Vagina (tissue), 2 donors: ENCODE results near the gene ROGDI. TPM values are rescaled to one million over a fixed set of nuclear protein-coding genes. Genes with fewer than 3 reads are reported as not detected.
"Not testable (repeated sequence)": the region's sequence is repeated elsewhere in the genome, so short reads cannot be mapped to it uniquely, and the experiment has no call there.

Experiments
- DNase-seq, 2 donors: peaks; one replicate each; pipeline ENCODE4 v3.0.0-alpha.2; 2017; ENCODE audit errors: extremely low spot score in 2 of 2
- H3K27ac ChIP-seq: fragments of 200-600 bp; sonication (generic); one replicate; pipeline ENCODE4 v1.5.1; 2019
- H3K27me3 ChIP-seq: fragments of 200-600 bp; sonication (generic); one replicate; pipeline ENCODE4 v1.5.1; 2019
- H3K36me3 ChIP-seq, 2 donors: fragments of 200-600 bp; sonication (generic); one replicate each; pipeline ENCODE4 v1.5.1; 2017 to 2019
- H3K4me1 ChIP-seq: fragments of 200-600 bp; sonication (generic); one replicate; pipeline ENCODE4 v1.5.1; 2019
- H3K4me3 ChIP-seq, 2 donors: fragments of 200-600 bp; sonication (generic); 1 replicate in 1 of 2; 2 replicates in 1 of 2; pipeline ENCODE4 v1.5.1; 2016 to 2019
- H3K9me3 ChIP-seq: fragments of 200-600 bp; sonication (generic); one replicate; pipeline ENCODE4 v1.5.1; 2019
- CTCF ChIP-seq, 3 experiments: fragments of 450-650 bp in 2 of 3; fragments of 200-600 bp in 1 of 3; sonication (generic) in 1 of 3; IDR thresholded peaks; one replicate each; pipeline ENCODE4 v1.5.1; 2017 to 2019; ENCODE audit warnings: antibody characterized with exemption in 3 of 3, mild to moderate bottlenecking in 2 of 3, moderate library complexity in 2 of 3
- POLR2A ChIP-seq, 2 donors: fragments of 450-650 bp; IDR thresholded peaks; one replicate each; pipeline ENCODE4 v1.6.1; 2017; ENCODE audit warnings: antibody characterized with exemption in 2 of 2, mild to moderate bottlenecking in 2 of 2, moderate library complexity in 2 of 2
- POLR2AphosphoS5 ChIP-seq, 2 donors: sonication (generic); formaldehyde crosslinking; IDR thresholded peaks; one replicate each; pipeline ENCODE4 v1.9.0; 2017; ENCODE audit warnings: antibody characterized with exemption in 2 of 2, mild to moderate bottlenecking in 2 of 2, low read depth in 1 of 2; ENCODE audit not compliant: insufficient read depth in 1 of 2
- intact Hi-C: fragments of 100-400 bp; cut with DNase I; formaldehyde crosslinking; loops from one replicate; pipeline ENCODE4 v1.15.1; 2023
- total RNA-seq: library from RNA; depleted of rRNA; stranded (reverse); fragments of >200 nt; gene quantifications from one replicate; pipeline ENCODE4 v1.2.3, GENCODE V29; 2016

Gene ROGDI
- total RNA-seq, 1 donor from 2014 or later: 14.0 TPM

DNA sequence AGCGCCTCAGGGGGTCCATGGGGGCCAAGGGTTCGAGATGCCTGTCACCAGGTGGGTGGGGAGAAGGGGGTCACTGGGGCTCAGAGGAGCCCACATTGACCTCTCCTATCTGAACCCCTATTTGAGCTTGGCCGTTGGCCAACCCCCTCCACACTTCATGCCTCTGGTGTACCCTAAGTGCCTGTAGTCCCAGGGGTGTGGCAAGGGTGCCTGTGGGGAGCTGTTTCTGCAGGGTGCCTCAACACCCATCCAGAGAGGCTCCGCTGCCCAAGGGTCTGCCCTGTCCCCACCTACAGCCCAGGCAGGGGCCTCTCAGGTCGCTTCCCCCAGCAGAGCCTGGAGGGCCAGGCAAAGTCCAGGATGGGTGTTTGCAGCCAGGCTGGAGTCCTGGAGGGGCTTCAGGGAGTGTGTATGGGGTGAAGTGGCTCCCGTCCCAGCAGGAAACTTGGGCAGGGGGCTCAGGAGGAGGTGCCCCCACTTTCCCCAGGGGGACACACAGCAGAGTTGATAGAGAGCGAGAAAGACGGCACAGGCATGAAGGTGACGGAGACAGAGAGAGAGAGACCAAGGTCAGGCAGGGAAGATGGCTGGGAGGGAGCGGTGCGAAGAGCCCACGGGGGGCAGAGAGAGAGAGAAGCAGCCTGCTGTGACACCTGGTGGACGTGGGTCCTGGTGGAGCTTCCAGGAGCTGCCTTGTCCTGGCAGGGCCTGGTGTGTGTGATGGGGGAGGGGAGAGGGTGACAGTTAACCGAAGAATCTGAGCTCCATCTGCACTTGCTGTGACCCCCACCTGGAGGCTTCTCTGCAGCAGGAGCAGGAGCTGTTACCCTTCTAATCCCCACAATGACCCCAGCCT is 14.6 kb downstream of the ROGDI start, which contains the start of gene SEPTIN12:
SEPTIN12 (minus strand) TSS at position 719 of the 856 bp plus-strand sequence; CDS start at position 19, 700 bp downstream.
- Histone ChIP-seq H3K36me3 (no peaks in the 10 kb centered on the region), H3K27me3 (no peaks in the 10 kb centered on the region), H3K4me1 (no peaks in the 10 kb centered on the region), H3K27ac (no peak within 1 kb of the TSS), H3K9me3 (no peaks in the 10 kb centered on the region), H3K4me3 (no peak within 1 kb of the TSS)
- no peak for DNase-seq
- intact Hi-C loops: no loop called here
- TF ChIP-seq POLR2A (IDR thresholded peaks at IDR 0.05): no peak
- no peak for TF ChIP-seq CTCF (IDR thresholded peaks at IDR 0.05)
- no peak for TF ChIP-seq POLR2AphosphoS5 (IDR thresholded peaks at IDR 0.05; ENCODE audit: insufficient read depth in 1 of 2, low read depth in 1 of 2)

GRCh38 chr16:4787068-4787467 is 15.4 kb downstream of the ROGDI start:
- no peaks in the 10 kb centered on the region for H3K4me1 ChIP-seq
- intact Hi-C loops: no loop called here
- no peak for DNase-seq
- no peaks in the 10 kb centered on the region for H3K36me3 ChIP-seq
- no peak overlapping the region for H3K27ac ChIP-seq
- TF ChIP-seq CTCF (IDR thresholded peaks at IDR 0.05): no peak
- TF ChIP-seq POLR2AphosphoS5 (IDR thresholded peaks at IDR 0.05; ENCODE audit: insufficient read depth in 1 of 2, low read depth in 1 of 2): no peak
- no peak for TF ChIP-seq POLR2A (IDR thresholded peaks at IDR 0.05)
- no peaks in the 10 kb centered on the region for H3K9me3 ChIP-seq
- no peak overlapping the region for H3K4me3 ChIP-seq
- H3K27me3 ChIP-seq: no peaks in the 10 kb centered on the region

- Histone ChIP-seq H3K4me1 (no peaks in the 10 kb centered on the region), H3K9me3 (no peaks in the 10 kb centered on the region), H3K27me3 (no peaks in the 10 kb centered on the region), H3K36me3 (no peaks in the 10 kb centered on the region), H3K4me3 (no peak overlapping the region), H3K27ac (no peak overlapping the region)
- DNase-seq: no peak
- intact Hi-C loops: no loop called here
- TF ChIP-seq CTCF (IDR thresholded peaks at IDR 0.05) (no peak), POLR2A (IDR thresholded peaks at IDR 0.05) (no peak), POLR2AphosphoS5 (IDR thresholded peaks at IDR 0.05; ENCODE audit: insufficient read depth in 1 of 2, low read depth in 1 of 2) (no peak)
Measured at GRCh38 chr16:4785758-4786433, 16.5 kb downstream of the ROGDI start.

DNA sequence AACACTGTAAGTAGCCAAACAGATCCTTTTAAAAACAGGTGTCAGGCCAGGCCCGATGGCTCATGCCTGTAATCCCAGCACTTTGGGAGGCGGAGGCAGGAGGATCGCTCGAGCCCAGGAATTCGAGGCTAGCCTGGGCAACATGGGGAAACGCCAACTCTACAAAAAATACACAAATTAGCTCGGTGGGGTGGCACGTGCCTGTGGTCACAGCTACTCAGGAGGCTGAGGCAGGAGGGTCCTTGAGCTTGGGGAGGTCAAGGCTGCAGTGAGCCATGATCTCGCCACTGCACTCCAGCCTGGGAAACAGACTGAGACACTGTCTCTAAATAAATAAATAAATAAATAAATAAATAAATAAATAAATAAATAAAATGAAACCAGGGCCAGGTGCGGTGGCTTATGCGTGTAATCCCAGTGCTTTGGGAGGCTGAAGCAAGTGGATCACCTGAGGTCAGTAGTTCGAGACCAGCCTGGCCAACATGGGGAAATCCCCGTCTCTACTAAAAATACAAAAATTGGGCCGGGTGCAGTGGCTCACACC is 17.9 kb downstream of the ROGDI start:
- intact Hi-C loops, H3K27ac ChIP-seq, H3K4me1 ChIP-seq, H3K4me3 ChIP-seq, H3K36me3 ChIP-seq, H3K9me3 ChIP-seq, H3K27me3 ChIP-seq, DNase-seq: not testable (repeated sequence)

DNA sequence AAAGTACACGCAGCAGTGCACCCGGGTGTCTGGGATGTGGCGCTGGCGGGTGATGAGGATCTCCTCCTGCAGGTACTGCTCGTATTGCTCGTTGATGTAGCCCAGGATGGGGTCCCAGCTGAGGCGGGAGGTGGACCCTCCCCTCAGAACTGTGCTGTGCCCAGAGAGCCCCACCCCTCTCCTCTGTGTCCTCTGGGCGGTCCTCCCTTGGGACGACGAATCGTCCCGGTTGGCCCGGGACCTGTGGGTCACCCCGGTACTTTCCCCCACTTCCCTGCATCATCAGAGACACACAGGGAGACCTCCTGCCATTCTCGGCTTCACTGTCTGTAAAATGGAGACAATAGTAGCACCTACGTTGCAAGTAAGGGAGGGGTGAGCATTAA is 18.5 kb downstream of the ROGDI start:
- H3K4me1 ChIP-seq: no peaks in the 10 kb centered on the region
- H3K9me3 ChIP-seq: no peaks in the 10 kb centered on the region
- no peak overlapping the region for H3K4me3 ChIP-seq
- intact Hi-C loops: no loop called here
- H3K36me3 ChIP-seq: no peaks in the 10 kb centered on the region
- TF ChIP-seq CTCF (IDR thresholded peaks at IDR 0.05): no peak
- no peak for TF ChIP-seq POLR2AphosphoS5 (IDR thresholded peaks at IDR 0.05; ENCODE audit: insufficient read depth in 1 of 2, low read depth in 1 of 2)
- no peak for TF ChIP-seq POLR2A (IDR thresholded peaks at IDR 0.05)
- H3K27ac ChIP-seq: no peak overlapping the region
- no peak for DNase-seq
- no peaks in the 10 kb centered on the region for H3K27me3 ChIP-seq
